GM21717 (cell line): Measurements from ENCODE around the gene FOXC2.

Experiments used
- ATAC-seq: cut with Tn5 transposase; IDR thresholded peaks from one replicate; pipeline ENCODE4 v1.9.1; 2021; ENCODE audit warnings: mild to moderate bottlenecking, moderate library complexity; ENCODE audit not compliant: unreplicated experiment

FOXC2 gene

GRCh38 chr16:86532526-86532815, 34.2 kb upstream of the FOXC2 start:
- no peak for ATAC-seq

GRCh38 chr16:86533076-86533475, 33.6 kb upstream of the FOXC2 start:
- no peak for ATAC-seq

GRCh38 chr16:86533767-86534351, 32.8 kb upstream of the FOXC2 start:
- no peak for ATAC-seq

GRCh38 chr16:86534779-86535615, 31.6 kb upstream of the FOXC2 start:
- ATAC-seq: no peak

- no peak for ATAC-seq
These were observed 30.0 kb upstream of the FOXC2 start for GRCh38 chr16:86536621-86537020.

- no peak for ATAC-seq
These were observed 29.1 kb upstream of the FOXC2 start for GRCh38 chr16:86537486-86537885.

- no peak for ATAC-seq
These were observed 28.3 kb upstream of the FOXC2 start for GRCh38 chr16:86538196-86538780.

- ATAC-seq: no peak
These were observed 25.7 kb upstream of the FOXC2 start for GRCh38 chr16:86540894-86541293.

GRCh38 chr16:86541560-86541959, 25.1 kb upstream of the FOXC2 start:
- ATAC-seq: no peak

- ATAC-seq: no peak
These were observed 23.6 kb upstream of the FOXC2 start for GRCh38 chr16:86542756-86543750.

- ATAC-seq: no peak
These were observed 21.1 kb upstream of the FOXC2 start for GRCh38 chr16:86545481-86545880.

- ATAC-seq: no peak
These were observed 20.5 kb upstream of the FOXC2 start for GRCh38 chr16:86545954-86546637.

- ATAC-seq: no peak
These were observed 20.0 kb upstream of the FOXC2 start for GRCh38 chr16:86546638-86547013.

- ATAC-seq: no peak
These were observed 19.3 kb upstream of the FOXC2 start for GRCh38 chr16:86547286-86547685.

- no peak for ATAC-seq
These were observed 17.3 kb upstream of the FOXC2 start for GRCh38 chr16:86549076-86549892.

- no peak for ATAC-seq
These were observed 16.8 kb upstream of the FOXC2 start for GRCh38 chr16:86549893-86550190.

- ATAC-seq: no peak
These were observed 16.3 kb upstream of the FOXC2 start for GRCh38 chr16:86550281-86550680.

- no peak for ATAC-seq
These were observed 13.3 kb upstream of the FOXC2 start for GRCh38 chr16:86553356-86553755.

- ATAC-seq: no peak
These were observed 12.1 kb upstream of the FOXC2 start for GRCh38 chr16:86554599-86554916.
